GM18526 (cell line): ENCODE data around the gene KRT222.

Experiments used
- POLR2A ChIP-seq: IDR thresholded peaks from 3 replicates; pipeline ENCODE4 v1.6.1; 2011; ENCODE audit not compliant: insufficient read length; ENCODE audit errors: extremely low read depth

KRT222 gene

DNA sequence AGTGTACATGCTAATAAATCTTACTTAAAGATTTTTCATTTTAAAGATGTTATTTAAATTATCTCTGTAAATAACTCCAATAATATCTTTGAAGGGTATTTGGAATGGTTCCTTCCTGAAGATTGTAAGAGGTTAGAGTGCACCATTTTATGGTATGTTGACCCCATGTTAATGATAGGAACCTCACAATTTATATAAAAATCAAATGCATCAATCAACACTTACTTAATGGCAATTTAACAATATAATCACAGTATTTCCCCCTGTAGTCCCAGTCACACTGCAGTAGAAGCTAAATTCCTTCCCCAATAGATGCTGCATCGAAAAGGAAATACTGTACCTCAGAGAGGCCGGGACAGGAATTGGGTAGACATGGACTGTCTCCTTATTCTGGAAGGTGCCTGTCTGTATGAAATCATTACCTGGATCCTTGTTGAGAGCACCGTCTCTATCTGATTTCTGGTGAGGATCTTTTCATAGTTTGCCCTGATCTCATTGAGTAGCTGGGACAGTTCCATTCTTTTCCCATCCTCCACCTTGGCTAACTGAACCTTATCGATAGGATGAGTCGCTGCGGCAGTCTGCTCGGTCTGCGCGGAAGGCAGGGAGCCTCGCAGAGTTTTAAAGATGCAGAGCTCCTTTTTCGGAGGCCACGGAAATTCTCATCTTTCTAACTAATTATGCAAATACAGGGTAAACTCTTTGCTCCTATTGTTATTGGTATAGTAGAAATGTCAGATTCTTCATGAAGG, at the start of gene KRT222:
TSS of gene KRT222 (minus strand) at position 596 of the 752 bp plus-strand sequence. CDS start at position 518, 78 bp downstream.
- no peak for TF ChIP-seq POLR2A

GRCh38 chr17:40714473-40714872, 49.5 kb upstream of the KRT222 start:
- no peak for TF ChIP-seq POLR2A

- TF ChIP-seq POLR2A, result no peak
Measured at GRCh38 chr17:40707745-40708144, 42.8 kb upstream of the KRT222 start.

- no peak for TF ChIP-seq POLR2A
Measured at GRCh38 chr17:40705584-40705983, 40.6 kb upstream of the KRT222 start.

GRCh38 chr17:40703652-40704051, 38.7 kb upstream of the KRT222 start, which contains the start of gene KRT24:
Gene KRT24, minus strand, starts transcription at chr17:40703752. Its CDS starts 59 bp downstream, at chr17:40703693.
- no peak for TF ChIP-seq POLR2A

DNA sequence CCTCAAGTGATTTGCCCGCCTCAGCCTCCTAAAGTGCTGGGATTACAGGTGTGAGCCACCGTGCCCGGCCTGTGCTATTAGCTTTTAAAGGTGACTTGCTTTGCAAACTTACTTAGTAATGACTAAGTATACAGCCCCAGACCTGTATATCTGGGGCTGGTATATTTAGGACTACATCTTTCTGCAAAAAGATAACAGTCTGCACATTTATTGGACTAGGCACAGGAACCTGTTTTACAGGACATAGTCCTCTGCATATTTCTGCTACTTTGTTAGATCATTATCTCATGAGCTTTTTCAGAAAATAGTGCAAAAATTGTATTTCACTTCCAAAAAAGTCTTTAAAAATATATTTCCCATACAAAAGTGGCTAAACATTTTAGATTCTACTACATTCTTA, 37.3 kb upstream of the KRT222 start:
- TF ChIP-seq POLR2A, result no peak

- TF ChIP-seq POLR2A, result no peak
Measured at GRCh38 chr17:40699853-40700252, 34.9 kb upstream of the KRT222 start.

DNA sequence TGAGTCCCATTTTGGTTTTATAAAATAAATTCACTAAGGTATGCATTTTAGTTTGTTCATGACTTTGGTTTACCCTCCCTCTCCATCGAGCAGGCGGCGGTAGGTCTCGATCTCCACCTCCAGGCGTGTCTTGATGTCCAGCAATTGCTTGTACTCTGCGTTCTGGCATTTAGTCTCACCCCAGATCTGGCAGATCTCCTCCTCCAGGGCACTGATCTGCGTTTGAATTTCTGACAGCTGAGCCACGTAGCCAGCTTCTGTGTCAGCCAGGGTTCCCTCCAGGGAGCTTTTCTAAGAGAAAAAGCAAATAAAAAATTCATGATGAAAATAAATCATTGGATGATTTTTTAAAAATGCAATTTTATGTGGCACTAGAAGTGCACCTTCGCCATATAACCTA, 34.4 kb upstream of the KRT222 start:
- TF ChIP-seq POLR2A, result no peak

DNA sequence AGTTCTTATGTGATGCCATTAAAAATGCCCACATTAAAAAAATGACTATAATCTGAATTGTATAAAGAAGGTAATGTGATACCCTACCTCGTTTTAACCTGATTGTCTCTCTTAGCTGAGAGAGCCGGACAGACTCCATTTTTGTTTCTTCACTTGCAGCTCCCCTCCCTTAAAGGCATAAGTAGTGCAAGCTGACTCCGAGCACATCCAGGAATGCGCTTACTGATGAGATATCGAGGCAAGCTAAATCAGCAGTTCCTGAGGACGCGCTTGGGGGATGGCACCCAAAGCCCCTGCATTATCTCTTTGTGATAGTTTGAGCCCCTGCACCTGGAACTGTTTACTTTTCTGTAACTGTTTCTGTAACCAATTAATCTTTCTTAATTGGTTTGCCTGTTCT, 32.3 kb upstream of the KRT222 start:
- TF ChIP-seq POLR2A, result no peak

- no peak for TF ChIP-seq POLR2A
Measured at GRCh38 chr17:40696651-40697072, 31.7 kb upstream of the KRT222 start.

DNA sequence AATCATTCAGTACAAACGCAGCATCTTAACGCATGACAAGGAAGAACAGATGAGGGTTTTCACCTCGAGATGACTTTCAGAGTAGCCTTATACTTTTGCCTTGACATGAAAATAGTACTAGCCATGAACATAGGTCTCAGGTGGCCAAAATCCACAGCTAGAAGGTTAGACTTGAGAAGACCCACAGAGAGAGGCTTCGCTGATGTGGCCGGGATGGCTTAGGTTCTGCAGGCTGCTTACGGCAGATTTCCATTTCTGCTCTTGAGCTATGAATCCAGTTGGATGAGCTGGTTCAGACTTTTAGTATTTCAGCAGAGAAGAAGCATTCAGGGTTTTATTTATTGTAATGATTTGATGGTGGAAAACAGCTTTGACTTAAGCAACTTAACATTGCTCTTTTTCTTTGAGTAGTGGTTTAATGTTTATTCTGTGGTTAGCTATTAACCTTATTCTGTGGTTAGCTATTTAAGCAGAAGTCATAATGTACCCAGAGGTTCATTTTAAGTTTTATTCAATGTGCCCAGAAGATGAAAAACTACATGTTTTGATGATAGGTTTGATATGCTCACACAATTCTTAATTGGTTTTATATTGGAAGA, 31.0 kb upstream of the KRT222 start:
- TF ChIP-seq POLR2A, result no peak

- TF ChIP-seq POLR2A, result no peak
Measured at GRCh38 chr17:40694584-40694983, 29.6 kb upstream of the KRT222 start.

DNA sequence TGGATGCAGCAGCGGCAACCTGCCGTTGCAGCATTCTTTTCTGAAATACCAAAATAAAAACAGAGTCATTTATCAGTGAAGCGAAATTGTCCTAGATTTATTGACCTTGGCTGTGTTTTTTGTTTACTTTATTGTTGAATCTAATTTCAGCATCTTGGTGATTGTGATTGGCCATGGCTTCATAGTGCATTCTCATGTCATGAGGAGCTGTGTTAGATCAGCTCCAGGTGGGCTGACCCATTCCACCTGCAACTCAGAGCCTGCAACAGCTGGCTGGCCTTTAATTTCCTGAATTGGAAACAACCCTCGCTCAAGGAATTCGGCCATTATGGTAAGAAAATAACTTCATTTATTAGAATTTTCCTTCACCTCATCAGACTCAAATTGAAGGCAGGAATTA, 22.1 kb upstream of the KRT222 start:
- no peak for TF ChIP-seq POLR2A

DNA sequence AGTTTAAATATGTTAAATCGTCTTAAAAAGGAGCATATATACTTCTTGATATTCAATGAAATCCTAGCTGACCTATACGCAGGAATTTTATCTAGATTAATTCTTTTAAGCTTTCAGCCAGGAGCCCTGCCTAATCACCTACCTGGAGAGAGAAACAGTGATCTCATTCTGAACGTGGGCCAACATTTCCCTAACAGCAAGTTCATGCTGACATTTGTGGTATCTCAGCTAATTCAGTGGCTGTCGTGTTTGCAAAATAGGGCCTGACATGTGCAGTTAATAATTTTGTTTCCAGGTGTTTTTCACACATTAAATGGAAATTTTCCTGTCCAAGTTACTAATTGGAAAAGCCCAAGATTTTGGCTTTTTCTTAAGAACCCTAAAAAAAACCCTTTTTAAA, 21.2 kb upstream of the KRT222 start:
- no peak for TF ChIP-seq POLR2A

GRCh38 chr17:40680998-40681397, 16.0 kb upstream of the KRT222 start:
- no peak for TF ChIP-seq POLR2A

DNA sequence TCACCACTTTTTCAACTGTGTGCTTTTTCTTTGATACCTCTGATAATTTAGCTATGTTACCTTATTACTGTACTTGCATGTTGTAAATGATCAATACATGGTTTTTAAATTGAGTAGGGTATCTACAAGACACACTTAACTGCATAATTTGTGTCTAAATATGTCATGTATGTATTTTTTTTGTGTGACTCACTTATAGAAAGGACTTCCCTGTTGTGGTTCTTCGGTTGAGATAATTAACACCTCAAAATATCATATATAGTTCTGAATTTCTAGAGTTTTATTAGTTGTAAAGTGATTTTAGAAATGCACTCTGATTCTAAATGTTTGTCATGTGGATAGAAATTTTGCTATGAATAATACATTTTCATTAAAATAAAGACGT, 14.5 kb upstream of the KRT222 start:
- no peak for TF ChIP-seq POLR2A
